GM12878 (cell line): ENCODE data around the gene BTG4.

Source experiments
- BCL11A ChIP-seq: IDR thresholded peaks from 2 replicates; pipeline ENCODE4 v1.6.1; 2011; ENCODE audit warnings: low read depth, low read length
- EP300 ChIP-seq, 2 experiments: fragments of 150-350 bp in 1 of 2; IDR thresholded peaks; 2 replicates each; pipeline ENCODE4 v1.6.1; 2011 to 2012; ENCODE audit warnings: low read depth in 2 of 2, low read length in 2 of 2, borderline replicate concordance in 1 of 2, improper control_type of control experiment in 1 of 2, inconsistent platforms in 1 of 2; ENCODE audit not compliant: control insufficient read depth in 1 of 2
- EZH2 ChIP-seq: IDR thresholded peaks from 2 replicates; pipeline ENCODE4 v1.6.1; 2012; ENCODE audit warnings: low read depth, mild to moderate bottlenecking, control low read depth, inconsistent platforms, low read length, borderline replicate concordance; ENCODE audit not compliant: control insufficient read depth
- NFYB ChIP-seq: IDR thresholded peaks from 2 replicates; pipeline ENCODE4 v1.6.1; 2011; ENCODE audit warnings: low read depth, mild to moderate bottlenecking, low read length, improper control_type of control experiment, moderate library complexity; ENCODE audit not compliant: insufficient read depth
- NRF1 ChIP-seq: conservative IDR thresholded peaks from 2 replicates; pipeline ENCODE4 v1.6.1; 2011; ENCODE audit warnings: mild to moderate bottlenecking, low read depth, low read length, improper control_type of control experiment
- POLR2AphosphoS5 ChIP-seq: IDR thresholded peaks from 2 replicates; pipeline ENCODE4 v1.6.1; 2011; ENCODE audit warnings: mild to moderate bottlenecking, low read length, inconsistent platforms
- SIN3A ChIP-seq: IDR thresholded peaks from 2 replicates; pipeline ENCODE4 v1.6.1; 2012; ENCODE audit warnings: low read depth, low read length, improper control_type of control experiment
- SP1 ChIP-seq: IDR thresholded peaks from one replicate; pipeline ENCODE4 v1.6.1; 2011; ENCODE audit warnings: low read depth, low read length
- SPI1 ChIP-seq: IDR thresholded peaks from 2 replicates; pipeline ENCODE4 v1.6.1; 2011; ENCODE audit warnings: low read depth, mild to moderate bottlenecking, low read length, moderate library complexity, borderline replicate concordance; ENCODE audit not compliant: insufficient read depth
- TF ChIP-seq, protein P1 (sequence below), 3 experiments: IDR thresholded peaks in 2 of 3; conservative IDR thresholded peaks in 1 of 3; 2 replicates each; pipeline ENCODE4 v1.5.1; 2011; ENCODE audit warnings: low read depth in 3 of 3, low read length in 3 of 3, mild to moderate bottlenecking in 3 of 3, control low read depth in 2 of 3, moderate library complexity in 2 of 3, inconsistent platforms in 1 of 3, mixed read lengths in 1 of 3; ENCODE audit not compliant: control insufficient read depth in 2 of 3, insufficient read depth in 1 of 3; ENCODE audit errors: extremely low read depth in 1 of 3
- TF ChIP-seq, protein P2 (sequence below): IDR thresholded peaks from 2 replicates; pipeline ENCODE4 v1.6.1; 2012; ENCODE audit warnings: low read depth, low read length, improper control_type of control experiment

- TF ChIP-seq, protein P1, sequence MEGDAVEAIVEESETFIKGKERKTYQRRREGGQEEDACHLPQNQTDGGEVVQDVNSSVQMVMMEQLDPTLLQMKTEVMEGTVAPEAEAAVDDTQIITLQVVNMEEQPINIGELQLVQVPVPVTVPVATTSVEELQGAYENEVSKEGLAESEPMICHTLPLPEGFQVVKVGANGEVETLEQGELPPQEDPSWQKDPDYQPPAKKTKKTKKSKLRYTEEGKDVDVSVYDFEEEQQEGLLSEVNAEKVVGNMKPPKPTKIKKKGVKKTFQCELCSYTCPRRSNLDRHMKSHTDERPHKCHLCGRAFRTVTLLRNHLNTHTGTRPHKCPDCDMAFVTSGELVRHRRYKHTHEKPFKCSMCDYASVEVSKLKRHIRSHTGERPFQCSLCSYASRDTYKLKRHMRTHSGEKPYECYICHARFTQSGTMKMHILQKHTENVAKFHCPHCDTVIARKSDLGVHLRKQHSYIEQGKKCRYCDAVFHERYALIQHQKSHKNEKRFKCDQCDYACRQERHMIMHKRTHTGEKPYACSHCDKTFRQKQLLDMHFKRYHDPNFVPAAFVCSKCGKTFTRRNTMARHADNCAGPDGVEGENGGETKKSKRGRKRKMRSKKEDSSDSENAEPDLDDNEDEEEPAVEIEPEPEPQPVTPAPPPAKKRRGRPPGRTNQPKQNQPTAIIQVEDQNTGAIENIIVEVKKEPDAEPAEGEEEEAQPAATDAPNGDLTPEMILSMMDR (IDR thresholded peaks at IDR 0.05 in 2 of 3, conservative IDR thresholded peaks at IDR 0.05 in 1 of 3; ENCODE audit: control insufficient read depth in 2 of 3, extremely low read depth in 1 of 3, insufficient read depth in 1 of 3, low read depth in 3 of 3, low read length in 3 of 3): no peak
- no peak for TF ChIP-seq SP1
- no peak for TF ChIP-seq POLR2AphosphoS5
- TF ChIP-seq, protein P2, sequence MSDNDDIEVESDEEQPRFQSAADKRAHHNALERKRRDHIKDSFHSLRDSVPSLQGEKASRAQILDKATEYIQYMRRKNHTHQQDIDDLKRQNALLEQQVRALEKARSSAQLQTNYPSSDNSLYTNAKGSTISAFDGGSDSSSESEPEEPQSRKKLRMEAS: no peak
- TF ChIP-seq EP300 (IDR thresholded peaks at IDR 0.05; ENCODE audit: borderline replicate concordance in 1 of 2, control insufficient read depth in 1 of 2, low read depth in 2 of 2, low read length in 2 of 2): no peak
- TF ChIP-seq NFYB: no peak
- TF ChIP-seq NRF1: no peak
- TF ChIP-seq BCL11A: no peak
- TF ChIP-seq SPI1: no peak
- TF ChIP-seq EZH2: no peak
- no peak for TF ChIP-seq SIN3A
Measured at GRCh38 chr11:111540937-111541253, 28.7 kb upstream of the BTG4 start.
